ENCODE data around the gene ATOSA.

DNA sequence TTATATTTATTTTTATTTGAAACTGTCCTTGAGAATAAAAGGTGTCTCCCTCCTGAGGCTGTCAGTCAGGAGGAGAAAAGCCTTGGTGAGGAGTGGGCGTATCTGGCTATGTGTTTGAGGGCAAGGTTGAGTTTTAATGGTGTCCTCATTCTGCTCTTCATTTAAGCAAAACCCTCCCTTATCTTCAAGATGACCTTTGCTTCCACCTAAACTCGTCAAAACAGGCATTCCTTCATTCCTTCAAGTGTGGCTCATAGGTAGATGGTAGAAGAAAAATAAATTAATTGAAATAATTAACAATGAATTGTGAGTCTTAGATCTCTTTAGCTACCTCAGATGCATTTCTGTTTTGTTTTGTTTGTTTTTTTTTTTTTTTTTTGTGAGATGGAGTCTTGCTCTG lies 39.4 kb upstream of the ATOSA start:
- TF ChIP-seq, protein P1, sequence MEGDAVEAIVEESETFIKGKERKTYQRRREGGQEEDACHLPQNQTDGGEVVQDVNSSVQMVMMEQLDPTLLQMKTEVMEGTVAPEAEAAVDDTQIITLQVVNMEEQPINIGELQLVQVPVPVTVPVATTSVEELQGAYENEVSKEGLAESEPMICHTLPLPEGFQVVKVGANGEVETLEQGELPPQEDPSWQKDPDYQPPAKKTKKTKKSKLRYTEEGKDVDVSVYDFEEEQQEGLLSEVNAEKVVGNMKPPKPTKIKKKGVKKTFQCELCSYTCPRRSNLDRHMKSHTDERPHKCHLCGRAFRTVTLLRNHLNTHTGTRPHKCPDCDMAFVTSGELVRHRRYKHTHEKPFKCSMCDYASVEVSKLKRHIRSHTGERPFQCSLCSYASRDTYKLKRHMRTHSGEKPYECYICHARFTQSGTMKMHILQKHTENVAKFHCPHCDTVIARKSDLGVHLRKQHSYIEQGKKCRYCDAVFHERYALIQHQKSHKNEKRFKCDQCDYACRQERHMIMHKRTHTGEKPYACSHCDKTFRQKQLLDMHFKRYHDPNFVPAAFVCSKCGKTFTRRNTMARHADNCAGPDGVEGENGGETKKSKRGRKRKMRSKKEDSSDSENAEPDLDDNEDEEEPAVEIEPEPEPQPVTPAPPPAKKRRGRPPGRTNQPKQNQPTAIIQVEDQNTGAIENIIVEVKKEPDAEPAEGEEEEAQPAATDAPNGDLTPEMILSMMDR (IDR thresholded peaks at IDR 0.05): no peak
- TF ChIP-seq ZFX (IDR thresholded peaks at IDR 0.05; ENCODE audit: borderline replicate concordance): no peak

All from 22Rv1 (cell line).